GOT3 (cell line): ENCODE results near the gene HELZ2.

Experiments used
- DNase-seq: peaks from one replicate; lab custom pipeline; 2025; ENCODE audit warnings: mixed read lengths; lab: John Stamatoyannopoulos, UW

Gene HELZ2

GRCh38 chr20:63549679-63550282 lies 24.3 kb downstream of the HELZ2 start:
- no peak for DNase-seq

- DNase-seq = no peak
These were observed 25.0 kb downstream of the HELZ2 start for GRCh38 chr20:63549019-63549418.

GRCh38 chr20:63548542-63548941 lies 25.5 kb downstream of the HELZ2 start:
- no peak for DNase-seq

- no peak for DNase-seq
These were observed 26.1 kb downstream of the HELZ2 start, which contains the start of gene SRMS for GRCh38 chr20:63547725-63548480. Gene SRMS (minus strand): TSS chr20:63547749. CDS start chr20:63547463, 286 bp downstream.

- no peak for DNase-seq
These were observed 26.9 kb downstream of the HELZ2 start for GRCh38 chr20:63546956-63547724.

- no peak for DNase-seq
These were observed 27.6 kb downstream of the HELZ2 start for GRCh38 chr20:63546256-63546955.

- no peak for DNase-seq
These were observed 28.2 kb downstream of the HELZ2 start for GRCh38 chr20:63545814-63546213.

GRCh38 chr20:63544958-63545516 lies 29.0 kb downstream of the HELZ2 start:
- no peak for DNase-seq

GRCh38 chr20:63544241-63544957 lies 29.6 kb downstream of the HELZ2 start:
- no peak for DNase-seq

- no peak for DNase-seq
These were observed 30.3 kb downstream of the HELZ2 start for GRCh38 chr20:63543733-63544132.

GRCh38 chr20:63543131-63543530 lies 30.9 kb downstream of the HELZ2 start:
- no peak for DNase-seq

- DNase-seq = no peak
These were observed 31.3 kb downstream of the HELZ2 start for GRCh38 chr20:63542696-63543095.

GRCh38 chr20:63542031-63542559 lies 31.9 kb downstream of the HELZ2 start:
- DNase-seq = no peak

GRCh38 chr20:63541371-63541770 lies 32.7 kb downstream of the HELZ2 start:
- DNase-seq = no peak

- no peak for DNase-seq
These were observed 33.4 kb downstream of the HELZ2 start for GRCh38 chr20:63540417-63541186.

- DNase-seq = no peak
These were observed 34.3 kb downstream of the HELZ2 start for GRCh38 chr20:63539441-63540370.

GRCh38 chr20:63539092-63539430 lies 35.0 kb downstream of the HELZ2 start:
- DNase-seq = no peak

GRCh38 chr20:63538204-63539091 lies 35.6 kb downstream of the HELZ2 start:
- no peak for DNase-seq
